ENCODE results near the gene YARS1.

Gene YARS1

GRCh38 chr1:32848354-32849063 lies 31.4 kb upstream of the YARS1 start:
- H3K4me3 ChIP-seq (ENCODE audit: control insufficient read depth, low read depth, low read length): no peak overlapping the region
- no peak for TF ChIP-seq CTCF (IDR thresholded peaks at IDR 0.05; ENCODE audit: control insufficient read depth, insufficient read depth, low read depth, low read length, missing control alignments)
- DNase-seq (ENCODE audit: low read depth): no peak

- H3K4me3 ChIP-seq (ENCODE audit: control insufficient read depth, low read depth, low read length): no peak overlapping the region
- DNase-seq (ENCODE audit: low read depth): no peak
- TF ChIP-seq CTCF (IDR thresholded peaks at IDR 0.05; ENCODE audit: control insufficient read depth, insufficient read depth, low read depth, low read length, missing control alignments): no peak
Observed at GRCh38 chr1:32831878-32832277, 14.7 kb upstream of the YARS1 start.

DNA sequence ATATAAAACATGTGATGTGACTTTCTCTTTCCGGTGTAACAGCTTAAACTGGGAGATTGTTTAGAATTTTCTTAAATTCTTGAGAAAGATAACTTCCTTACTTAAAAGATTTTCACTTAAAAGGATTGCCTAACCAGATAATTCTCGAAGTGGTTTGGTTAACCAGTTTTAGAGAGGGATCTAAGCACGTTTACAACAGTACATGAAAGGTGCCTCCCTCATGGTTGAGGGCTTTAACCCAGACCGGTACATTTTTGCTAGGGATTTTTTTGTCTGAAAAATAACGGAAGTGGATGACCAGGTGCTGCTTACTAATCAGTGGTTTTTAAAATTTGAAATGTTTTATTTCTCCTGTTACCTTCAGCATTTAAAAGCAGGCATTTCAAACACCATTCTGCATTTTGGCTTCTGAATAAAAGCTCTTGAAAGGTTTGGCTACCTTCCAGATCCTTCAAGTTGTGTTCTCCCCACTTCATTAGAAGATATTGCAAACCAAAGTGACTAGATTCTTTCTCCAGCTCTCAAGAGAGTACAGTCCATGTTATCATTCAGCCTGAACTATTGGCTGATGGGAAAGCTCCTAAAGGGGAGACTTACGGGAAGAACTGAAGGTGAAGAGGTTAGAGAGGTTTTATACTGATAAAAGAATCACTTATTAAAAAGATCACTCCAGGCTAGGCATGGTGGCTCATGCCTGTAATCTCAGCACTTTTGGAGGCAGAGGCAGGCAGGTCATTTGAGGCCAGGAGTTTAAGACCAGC lies 13.1 kb upstream of the YARS1 start:
- no peak for TF ChIP-seq CTCF (IDR thresholded peaks at IDR 0.05; ENCODE audit: control insufficient read depth, insufficient read depth, low read depth, low read length, missing control alignments)
- no peak for DNase-seq (ENCODE audit: low read depth)
- H3K4me3 ChIP-seq (ENCODE audit: control insufficient read depth, low read depth, low read length): no peak overlapping the region

GRCh38 chr1:32828341-32828740 lies 11.2 kb upstream of the YARS1 start:
- DNase-seq (ENCODE audit: low read depth): no peak
- no peak overlapping the region for H3K4me3 ChIP-seq (ENCODE audit: control insufficient read depth, low read depth, low read length)
- no peak for TF ChIP-seq CTCF (IDR thresholded peaks at IDR 0.05; ENCODE audit: control insufficient read depth, insufficient read depth, low read depth, low read length, missing control alignments)

GRCh38 chr1:32825181-32825580 lies 8.0 kb upstream of the YARS1 start:
- no peak for TF ChIP-seq CTCF (IDR thresholded peaks at IDR 0.05; ENCODE audit: control insufficient read depth, insufficient read depth, low read depth, low read length, missing control alignments)
- H3K4me3 ChIP-seq (ENCODE audit: control insufficient read depth, low read depth, low read length): no peak overlapping the region
- DNase-seq (ENCODE audit: low read depth): no peak

DNA sequence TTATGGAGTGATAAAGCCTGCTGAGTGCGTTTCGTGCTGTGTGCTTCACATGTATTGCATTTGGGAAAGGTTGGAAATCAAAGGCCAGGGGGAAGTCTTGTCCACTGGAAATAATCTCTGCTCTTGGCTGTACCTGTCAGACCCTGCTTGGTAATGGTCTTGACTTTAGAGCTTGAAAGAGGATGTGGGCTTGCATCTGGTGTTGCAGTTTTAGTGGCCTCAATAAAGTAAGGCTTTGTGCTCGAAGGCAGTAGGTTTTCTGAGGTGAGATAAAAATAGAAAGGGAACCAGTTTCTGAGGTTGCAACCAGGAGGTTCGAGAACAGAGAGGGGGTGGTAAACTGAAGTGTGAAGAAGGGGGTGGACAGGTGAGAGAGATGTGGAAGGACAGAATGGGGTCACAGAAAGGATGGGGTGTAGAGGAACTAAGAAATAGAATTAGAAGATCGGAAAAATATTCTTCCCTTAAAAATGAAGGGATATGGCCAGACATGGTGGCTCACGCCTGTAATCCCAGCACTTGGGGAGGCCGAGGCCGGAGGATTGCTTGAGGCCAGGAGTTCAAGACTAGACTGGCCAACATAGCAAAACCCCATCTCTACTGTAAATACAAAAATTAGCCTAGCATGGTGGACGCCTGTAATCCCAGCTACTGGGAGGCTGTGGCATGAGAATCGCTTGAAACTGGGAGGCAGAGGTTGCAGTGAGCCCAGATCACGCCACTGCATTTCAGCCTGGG lies 1.8 kb upstream of the YARS1 start:
- no peak for DNase-seq (ENCODE audit: low read depth)
- TF ChIP-seq CTCF (IDR thresholded peaks at IDR 0.05; ENCODE audit: control insufficient read depth, insufficient read depth, low read depth, low read length, missing control alignments): no peak
- peak overlapping the region; percentile 95 for H3K4me3 ChIP-seq (ENCODE audit: control insufficient read depth, low read depth, low read length)
